HG02610 (cell line): ENCODE data around the gene VRK1.
"Not testable (repeated sequence)": the region's sequence is repeated elsewhere in the genome, so short reads cannot be mapped to it uniquely, and the experiment has no call there.

Experiments used
- ATAC-seq: cut with Tn5 transposase; IDR thresholded peaks from one replicate; pipeline ENCODE4 v1.9.1; 2021; ENCODE audit warnings: mild to moderate bottlenecking, moderate library complexity; ENCODE audit not compliant: unreplicated experiment

The VRK1 gene

DNA sequence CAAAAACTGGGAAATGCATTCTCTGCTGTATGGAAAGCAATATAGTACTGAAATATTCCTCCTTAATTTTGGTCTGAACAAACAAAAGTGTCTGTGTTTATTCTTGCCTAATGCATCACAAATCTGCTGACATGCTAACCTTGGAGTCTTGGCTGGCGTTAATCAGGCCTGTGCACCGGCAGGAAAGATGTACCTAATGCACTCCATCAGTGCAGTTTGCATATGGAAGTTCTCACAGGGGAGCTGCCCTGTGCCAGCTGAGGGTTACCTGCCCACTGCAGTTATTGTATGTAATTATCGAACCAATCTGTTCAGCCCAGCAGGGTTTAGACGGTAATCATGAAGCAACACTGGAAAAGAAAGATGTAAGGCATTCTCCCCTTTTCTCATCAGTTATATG is 76.9 kb downstream of the VRK1 start:
- no peak for ATAC-seq

DNA sequence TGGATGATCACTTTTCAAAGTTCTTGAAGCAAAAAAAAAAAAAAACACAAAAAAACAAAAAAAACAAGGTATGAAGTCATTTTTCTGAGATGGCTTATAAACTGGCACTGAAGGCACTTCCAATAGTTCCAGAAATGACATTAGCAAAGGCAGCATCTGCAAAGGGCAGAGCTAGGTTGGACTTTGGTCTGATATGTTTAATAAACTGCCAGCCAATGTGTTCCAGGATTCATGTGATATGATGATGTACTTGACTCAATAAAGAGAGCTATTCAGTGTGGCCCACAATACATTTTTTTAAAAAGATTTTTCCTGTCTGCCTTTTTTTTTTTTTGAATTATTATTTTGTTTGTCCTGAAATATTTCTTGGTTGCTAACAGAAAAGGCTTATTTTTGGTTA is 79.6 kb downstream of the VRK1 start:
- ATAC-seq: no peak

DNA sequence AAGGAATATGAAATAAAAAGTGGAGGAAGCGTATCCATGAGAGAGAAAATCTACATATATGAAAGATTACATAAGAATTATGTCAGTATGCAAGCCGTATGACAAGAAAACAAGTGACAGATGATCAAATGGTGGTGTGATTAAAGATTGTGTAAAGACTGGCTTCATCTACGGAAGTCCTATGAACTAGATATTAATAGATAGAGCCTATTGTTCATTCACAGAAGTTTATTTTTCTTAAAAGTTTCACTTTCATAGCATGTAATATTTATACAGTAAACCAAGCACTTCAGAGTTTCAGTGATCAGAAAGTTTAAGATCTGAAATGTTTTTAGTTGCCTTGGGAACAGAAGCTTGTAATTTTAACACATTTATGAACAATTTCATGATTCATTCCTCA is 84.5 kb downstream of the VRK1 start:
- peak; percentile 48 for ATAC-seq

DNA sequence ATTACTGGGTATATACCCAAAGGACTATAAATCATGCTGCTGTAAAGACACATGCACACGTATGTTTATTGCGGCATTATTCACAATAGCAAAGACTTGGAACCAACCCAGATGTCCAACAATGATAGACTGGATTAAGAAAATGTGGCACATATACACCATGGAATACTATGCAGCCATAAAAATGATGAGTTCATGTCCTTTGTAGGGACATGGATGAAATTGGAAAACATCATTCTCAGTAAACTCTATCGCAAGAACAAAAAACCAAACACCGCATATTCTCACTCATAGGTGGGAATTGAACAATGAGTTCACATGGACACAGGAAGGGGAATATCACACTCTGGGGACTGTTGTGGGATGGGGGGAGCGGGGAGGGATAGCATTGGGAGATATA is 86.8 kb downstream of the VRK1 start:
- ATAC-seq: not testable (repeated sequence)

DNA sequence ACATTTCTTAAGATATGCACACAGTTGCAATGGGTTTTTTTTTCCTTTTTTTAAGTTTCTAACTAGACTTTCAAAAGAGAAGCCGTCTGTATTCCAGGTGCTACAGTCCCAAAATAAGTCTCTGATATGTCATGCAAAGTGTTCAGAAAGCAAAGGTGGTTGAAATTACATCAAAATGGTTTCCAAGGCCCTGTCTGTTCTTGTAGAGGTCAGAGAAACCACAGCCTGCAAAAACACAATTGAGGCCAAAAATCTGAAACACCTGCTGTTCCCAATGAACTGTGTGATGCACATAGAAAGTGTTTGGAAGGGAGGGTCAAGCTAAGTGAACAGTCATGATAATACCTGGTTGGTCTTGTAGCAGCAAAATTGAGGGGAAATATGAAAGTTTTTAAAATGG is 91.0 kb downstream of the VRK1 start:
- ATAC-seq: peak; percentile 54

DNA sequence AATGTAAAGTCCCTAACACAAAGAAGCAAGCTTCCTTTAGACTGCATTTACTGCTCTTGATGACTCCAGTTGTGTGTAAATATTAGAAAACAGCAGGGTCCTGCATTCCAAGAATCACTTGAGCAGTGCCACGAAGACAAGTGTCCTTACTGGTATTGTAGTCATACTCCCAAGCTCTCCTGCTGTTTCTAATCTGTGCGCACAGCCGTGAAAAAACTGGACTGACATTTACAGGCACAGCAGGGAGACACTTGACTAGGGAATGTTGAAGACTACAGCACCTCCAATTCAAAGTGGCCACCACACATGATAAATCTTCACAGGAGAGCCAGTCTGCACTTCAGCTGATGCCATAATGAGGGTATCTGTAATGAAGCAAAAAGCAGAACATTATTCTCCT is 91.4 kb downstream of the VRK1 start:
- ATAC-seq: peak; percentile 30

DNA sequence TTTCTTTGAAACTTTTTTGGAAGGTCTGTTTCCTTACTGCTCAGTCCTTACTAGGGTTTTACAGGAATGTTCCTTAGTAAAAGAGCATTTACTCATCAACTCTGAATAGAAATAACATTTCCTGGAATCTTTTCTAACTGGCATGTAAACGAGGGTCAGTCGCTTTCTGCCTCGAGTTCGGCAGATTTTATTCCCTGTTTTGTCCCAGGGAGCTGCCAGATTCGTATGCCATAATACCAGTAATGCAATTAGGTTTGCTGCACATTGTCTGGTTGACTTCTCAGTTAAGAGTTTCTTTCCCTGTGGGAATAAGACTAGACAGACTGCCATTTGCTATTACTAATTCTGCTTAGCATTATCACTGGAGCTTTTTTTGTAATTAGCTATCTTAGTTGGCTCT is 91.9 kb downstream of the VRK1 start:
- no peak for ATAC-seq

DNA sequence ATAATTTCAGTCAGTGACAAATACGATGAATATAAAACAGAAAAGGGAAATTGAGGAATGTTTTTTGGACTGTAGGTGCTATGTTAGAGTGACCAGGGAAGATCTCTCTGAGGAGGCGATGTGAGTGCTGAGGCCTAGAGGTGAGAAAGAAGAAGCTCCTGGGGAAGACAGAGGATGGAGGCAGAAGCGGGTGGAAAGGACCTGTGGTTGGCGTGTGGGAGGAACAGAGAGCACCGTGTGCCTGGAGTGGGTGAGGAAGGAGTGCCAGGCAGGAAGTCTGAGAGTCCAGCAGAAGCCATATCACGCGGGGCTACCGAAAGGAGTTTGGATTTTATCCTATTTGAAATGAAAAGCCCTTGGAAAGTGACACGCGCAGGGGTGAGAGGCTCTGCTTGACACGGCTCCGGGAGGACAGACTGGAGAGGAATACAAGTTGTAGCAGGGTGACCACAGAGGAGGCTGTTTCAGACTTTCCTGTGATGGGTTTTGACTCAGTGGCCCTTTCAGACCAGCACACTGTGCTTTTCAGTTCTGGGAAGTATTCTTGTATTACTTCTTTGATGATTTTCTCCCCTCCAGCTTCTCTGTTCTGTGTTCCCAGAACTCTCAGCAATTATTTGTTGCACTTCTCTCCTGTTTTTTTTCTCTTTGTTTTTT is 96.9 kb downstream of the VRK1 start:
- no peak for ATAC-seq

DNA sequence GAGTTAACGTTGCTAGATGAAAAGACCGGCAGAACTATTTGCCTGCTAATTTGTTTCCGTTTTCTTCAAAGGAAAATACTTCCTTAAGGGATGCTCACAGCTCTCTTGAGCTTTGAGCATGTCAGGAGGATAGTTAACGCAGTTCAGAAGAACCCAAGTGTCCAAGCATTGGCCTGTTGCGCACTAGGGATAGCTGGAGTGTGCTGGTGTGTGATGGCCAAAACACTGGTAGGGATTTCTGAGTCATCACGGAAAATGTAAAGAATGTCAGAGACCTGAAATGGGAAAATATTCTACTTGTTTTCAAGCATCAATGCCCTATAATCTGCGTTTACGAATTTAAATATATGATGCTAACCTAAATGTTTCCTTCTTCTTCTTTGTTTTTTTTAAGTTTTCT is 97.8 kb downstream of the VRK1 start:
- ATAC-seq: no peak

DNA sequence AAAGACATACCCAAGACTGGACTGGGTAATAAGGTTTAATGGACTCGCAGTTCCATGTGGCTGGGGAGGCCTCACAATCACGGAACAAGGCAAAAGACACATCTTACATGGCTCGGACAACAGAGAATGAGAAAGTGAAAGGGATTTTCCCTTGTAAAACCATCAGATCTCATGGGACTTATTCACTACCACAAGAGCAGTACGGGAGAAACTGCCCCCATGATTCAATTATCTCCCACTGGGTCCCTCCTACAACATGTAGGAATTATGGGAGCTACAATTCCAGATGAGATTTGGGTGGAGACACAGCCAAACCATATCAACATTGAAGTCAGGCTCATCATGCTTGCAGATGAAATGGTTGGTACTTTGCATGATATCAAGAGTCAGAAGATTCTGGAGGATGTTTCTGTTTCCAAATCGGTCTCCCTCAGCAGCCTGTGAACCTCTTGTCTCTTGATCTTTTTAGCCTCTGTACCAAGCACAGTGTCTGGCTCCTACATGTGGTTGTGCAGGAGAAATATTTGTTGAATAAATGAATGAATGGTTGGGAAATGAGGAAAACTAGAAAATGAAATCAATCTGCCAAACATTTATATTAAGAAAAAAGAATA is 98.6 kb downstream of the VRK1 start:
- ATAC-seq: peak; percentile 83

DNA sequence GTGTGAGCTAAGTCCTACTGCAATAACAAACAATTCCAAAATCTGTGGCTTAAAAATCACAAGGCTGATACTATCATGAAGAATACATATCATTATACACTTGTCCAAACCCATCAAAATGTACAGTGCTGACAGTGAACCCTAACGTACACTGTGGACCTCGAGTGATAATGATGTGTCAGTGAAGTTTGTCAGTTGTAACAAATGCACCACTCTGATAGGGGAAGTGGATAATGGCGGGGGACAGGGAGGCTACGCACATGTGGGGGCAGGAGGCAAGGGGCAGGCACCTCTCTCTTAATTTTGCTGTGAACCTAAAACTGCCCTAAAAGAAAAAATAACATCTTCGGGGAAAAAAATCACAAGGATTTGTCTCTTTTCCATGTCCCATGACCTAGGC is 100.0 kb downstream of the VRK1 start:
- no peak for ATAC-seq

DNA sequence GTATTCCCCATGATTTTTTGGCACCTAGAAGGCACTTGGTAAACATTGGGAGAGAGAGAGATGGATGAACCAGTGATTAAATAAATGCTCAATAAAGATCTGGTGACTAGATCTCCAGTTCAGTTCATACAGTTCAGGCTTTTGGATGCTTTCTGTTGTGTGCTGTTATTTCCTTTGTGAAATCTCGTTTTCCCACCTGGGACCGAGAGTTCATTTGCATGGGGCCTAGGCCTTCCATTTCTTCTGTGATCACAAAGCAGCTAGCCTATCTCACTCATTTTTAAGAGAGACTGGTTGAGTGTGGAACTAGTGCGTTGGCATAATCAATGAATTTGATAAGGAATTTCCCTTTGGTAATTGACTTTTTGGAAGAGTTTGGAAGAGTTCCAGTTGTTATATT is 104.0 kb downstream of the VRK1 start:
- ATAC-seq: peak; percentile 65

DNA sequence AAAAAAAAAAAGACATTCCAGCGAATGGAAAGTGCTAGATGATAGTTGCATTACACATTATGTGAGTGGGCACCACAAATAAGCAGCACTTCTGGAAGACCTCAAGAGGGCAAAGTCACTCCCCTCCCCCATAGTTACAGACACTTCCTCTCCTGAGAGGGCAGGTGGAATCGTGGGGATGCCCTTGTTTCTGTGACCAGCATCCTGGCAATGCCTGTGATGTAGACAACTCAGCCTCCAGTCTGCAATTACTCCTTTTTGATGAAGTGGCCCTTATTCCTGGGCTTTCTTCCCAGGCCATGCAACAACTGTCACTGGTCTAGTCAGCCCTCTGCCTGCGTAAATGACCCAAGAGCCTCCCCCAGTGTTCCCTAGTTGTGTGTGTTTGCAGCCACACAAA is 104.8 kb downstream of the VRK1 start:
- no peak for ATAC-seq

DNA sequence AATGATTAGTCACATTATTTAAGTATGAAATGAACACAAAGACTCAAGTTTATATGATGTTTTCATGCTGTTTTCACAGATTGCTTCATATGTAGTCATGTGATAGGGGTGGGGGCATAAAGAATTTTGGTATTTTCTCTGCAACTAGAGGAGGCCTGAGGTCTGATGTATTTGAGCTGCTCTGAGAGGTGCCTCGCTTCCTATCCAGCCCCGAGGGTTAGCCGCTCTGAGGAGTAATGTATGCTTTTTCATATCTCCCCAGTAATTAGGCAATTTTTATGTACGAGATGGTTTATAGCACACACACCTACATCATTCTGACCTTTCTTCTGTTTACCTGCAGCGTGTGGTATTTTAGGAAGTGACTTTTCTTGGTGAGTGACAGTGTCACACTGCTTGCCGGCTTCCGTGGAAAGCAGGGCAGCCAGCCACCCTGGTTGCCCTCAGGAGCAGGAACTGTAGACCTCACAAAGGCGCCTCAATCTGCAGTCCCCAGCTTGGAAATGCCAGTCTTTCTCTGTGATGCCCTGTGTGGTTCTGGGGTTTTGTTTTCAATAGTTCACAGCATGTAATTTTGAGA is 106.4 kb downstream of the VRK1 start:
- ATAC-seq: no peak

DNA sequence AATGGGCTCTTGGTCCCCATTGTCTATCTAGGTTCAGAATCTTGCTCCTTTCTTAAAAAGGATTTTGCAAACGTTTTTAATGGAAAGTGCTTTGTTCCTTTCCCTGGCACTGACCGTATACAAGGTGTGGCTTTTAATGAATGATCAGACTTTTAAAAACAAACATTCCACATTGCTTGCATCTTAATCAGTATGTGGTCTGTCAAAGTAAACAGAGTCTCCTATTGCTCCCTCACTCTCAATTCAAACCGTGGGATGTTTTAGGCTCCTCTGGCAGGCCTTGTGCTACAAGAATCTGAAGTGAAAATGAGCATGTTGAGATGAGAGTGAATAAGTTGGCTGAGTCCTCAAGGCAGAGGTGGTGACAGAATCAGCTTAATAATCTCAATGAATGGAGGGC is 107.0 kb downstream of the VRK1 start:
- ATAC-seq: no peak

DNA sequence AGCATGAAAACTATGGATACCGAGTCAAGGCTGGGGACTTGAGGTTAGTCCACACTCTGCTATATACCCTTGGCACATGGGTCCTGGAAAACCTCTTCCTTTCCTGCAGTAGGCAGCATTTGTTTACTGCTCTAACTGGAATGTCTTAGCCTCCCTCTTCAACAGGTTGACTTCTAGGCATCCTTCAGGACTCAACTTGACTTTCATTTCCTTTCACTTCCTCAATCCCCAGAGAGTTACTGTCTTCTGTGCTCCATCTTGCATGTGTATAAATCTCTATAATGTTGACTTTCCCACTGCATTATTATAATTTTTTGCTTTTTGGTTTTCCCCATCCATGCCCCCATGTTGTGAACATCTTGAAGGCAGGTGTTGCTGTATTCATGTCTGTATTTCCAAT is 107.9 kb downstream of the VRK1 start:
- ATAC-seq: no peak

DNA sequence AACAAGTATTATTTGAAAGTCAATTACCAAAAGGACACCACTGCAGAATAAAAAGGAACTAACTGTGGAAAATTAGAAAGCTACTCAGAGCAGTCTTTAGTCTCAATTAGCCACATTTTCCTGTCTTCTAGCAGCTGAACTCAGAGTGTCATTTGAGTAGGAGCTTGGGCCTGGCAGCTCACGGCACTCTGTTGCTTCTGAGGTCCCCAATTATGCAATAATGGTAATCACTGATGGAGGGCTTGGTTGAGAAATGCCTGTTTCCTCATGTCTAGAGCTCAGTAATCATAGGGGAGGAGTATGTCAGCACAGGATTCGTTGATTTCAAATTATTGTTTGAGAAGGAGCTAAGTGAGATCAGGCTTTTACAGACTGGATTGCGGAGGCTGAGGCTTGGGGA is 108.6 kb downstream of the VRK1 start:
- no peak for ATAC-seq

DNA sequence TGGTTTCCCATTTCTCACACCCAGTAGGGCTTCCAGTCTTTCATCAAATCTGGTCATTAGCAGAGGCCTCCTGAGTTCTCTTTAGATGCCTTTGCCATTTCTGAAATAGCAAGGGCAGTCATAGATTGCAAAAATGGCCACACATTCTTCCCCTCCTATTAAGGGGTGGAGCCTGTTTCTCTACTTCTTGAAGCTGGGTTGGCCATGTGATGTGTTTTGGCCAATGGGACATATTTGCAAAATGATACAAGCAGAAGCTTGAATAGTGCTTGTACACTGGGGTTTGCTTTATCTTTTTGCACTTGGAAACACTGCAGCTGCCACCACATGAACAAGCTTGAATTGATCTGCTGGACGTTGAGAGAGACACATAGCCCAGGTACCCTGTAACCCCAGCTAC is 109.3 kb downstream of the VRK1 start:
- ATAC-seq: no peak

DNA sequence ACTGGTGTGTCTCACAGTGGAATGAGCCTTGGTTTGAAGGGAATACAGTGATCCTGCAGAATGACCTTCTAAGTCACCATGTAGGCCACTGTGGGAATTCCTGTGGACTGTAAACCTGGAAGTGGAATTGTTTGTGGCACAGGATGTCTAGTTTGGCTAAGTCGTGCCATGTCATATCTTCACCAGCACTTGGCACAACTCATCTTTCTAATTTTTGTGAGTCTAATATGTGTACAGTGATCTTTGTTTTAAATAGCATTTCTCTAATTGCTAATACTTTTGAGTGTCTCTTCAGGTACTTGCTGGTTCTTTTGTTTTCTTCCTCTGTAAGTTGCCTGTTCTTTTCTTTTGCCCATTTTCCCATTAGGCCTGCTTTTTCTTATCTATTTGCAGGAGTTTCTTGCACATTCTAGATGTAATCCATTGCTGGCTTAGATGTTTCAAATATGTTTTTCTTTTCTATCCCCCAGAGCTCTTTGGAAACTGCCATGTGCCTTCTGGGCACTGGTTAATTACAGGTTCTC is 112.7 kb downstream of the VRK1 start:
- ATAC-seq: no peak

DNA sequence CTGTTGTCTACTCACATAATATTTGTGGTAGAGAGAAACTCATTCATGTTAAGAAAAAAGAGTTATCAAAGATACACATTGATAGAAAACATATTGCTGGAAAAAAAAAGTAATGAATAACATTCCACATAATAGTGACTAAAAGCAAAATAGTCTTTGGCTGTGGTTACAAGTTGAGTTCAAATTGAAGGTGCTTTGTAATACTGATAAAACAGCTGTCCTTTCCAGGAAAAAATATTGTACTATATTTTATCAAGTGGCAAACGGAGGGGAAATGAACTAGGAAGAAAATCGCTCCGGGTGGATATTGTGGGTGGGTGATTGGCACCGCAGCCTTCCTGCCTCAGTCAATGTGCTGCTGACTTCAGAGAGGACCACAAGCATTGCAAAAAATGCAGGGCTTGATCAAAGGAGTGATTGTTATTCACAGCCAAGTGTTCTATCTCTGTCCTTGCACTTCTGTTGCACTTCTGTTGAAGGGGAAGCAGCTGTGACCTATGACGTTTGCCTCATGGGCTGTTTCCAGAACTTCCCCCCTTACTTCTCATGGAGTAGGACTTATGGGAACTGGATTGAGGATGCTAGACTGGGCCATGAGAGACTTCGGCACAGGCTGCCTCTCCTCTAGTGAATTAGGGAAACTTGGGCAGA is 114.4 kb downstream of the VRK1 start:
- no peak for ATAC-seq

DNA sequence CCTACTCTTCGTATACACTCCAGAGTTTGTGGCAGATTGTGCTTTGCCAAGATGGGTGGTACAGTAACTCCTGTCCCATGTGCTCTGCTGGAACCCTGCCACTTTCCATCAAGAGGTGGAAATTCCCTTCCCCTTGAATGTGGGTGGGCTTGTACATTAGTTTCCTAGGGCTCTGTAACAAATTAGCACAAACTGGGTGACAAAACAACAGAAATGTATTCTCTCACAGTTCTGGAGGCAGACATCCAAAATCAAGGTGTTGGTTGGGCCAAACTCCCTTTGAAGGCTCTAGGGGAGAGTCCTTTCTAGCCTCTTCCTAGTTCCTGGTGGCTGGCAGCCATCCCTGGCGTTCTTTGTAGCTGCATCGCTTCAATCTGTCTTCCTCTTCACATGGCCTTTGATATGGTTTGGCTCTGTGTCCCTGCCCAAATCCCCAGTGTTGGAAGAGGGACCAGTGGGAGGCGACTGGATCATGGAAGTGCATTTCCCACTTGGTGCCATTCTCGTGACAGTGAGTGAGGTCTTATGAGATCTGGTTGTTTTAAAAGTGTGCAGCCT is 117.5 kb downstream of the VRK1 start:
- no peak for ATAC-seq

DNA sequence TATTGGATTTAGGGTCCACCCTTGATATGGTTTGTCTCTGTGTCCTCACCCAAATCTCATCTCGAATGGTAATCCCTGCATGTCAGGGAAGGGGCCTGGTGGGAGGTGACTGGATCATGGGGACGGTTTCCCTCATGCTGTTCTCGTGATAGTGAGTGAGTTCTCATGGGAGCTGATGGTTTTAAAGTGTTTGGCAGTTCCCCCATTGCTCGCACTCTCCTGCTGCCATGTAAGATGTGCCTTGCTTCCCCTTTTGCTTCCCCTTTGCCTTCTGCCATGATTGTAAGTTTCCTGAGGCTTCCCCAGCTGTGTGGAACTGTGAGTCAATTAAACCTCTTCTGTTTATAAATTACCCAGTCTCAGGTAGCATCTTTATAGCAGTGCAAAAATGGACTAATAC is 118.3 kb downstream of the VRK1 start:
- no peak for ATAC-seq
